ENCODE results near the gene KLHDC3.
"Not testable (repeated sequence)": the region's sequence is repeated elsewhere in the genome, so short reads cannot be mapped to it uniquely, and the experiment has no call there.

Gene KLHDC3

GRCh38 chr6:42989923-42990322 is 24.1 kb upstream of the KLHDC3 start:
- no peak for DNase-seq

- no peak for DNase-seq
Observed at GRCh38 chr6:42993445-42993844, 20.6 kb upstream of the KLHDC3 start.

GRCh38 chr6:42996513-42996912 is 17.5 kb upstream of the KLHDC3 start:
- no peak for DNase-seq

- not testable (repeated sequence) for DNase-seq
Observed at GRCh38 chr6:42998205-42998604, 15.8 kb upstream of the KLHDC3 start.

GRCh38 chr6:43001843-43002242 is 12.2 kb upstream of the KLHDC3 start:
- DNase-seq: no peak

GRCh38 chr6:43005844-43006243 is 8.2 kb upstream of the KLHDC3 start:
- no peak for DNase-seq

GRCh38 chr6:43006251-43006650 is 7.8 kb upstream of the KLHDC3 start:
- DNase-seq: no peak

GRCh38 chr6:43007126-43007525 is 6.9 kb upstream of the KLHDC3 start:
- no peak for DNase-seq

GRCh38 chr6:43009124-43009523 is 4.9 kb upstream of the KLHDC3 start:
- DNase-seq: peak; percentile 23 to 42

GRCh38 chr6:43011207-43011606 is 2.8 kb upstream of the KLHDC3 start:
- DNase-seq: no peak

GRCh38 chr6:43012364-43012763 is 1.7 kb upstream of the KLHDC3 start:
- no peak for DNase-seq

- DNase-seq: no peak
Observed at GRCh38 chr6:43013097-43013842, 779 bp upstream of the KLHDC3 start.

- DNase-seq: no peak
Observed at GRCh38 chr6:43014434-43014909, 423 bp downstream of the KLHDC3 start.

GRCh38 chr6:43016176-43016942 is 2.3 kb downstream of the KLHDC3 start:
- no peak for DNase-seq

GRCh38 chr6:43016943-43017334 is 2.9 kb downstream of the KLHDC3 start:
- no peak for DNase-seq

- DNase-seq: no peak
Observed at GRCh38 chr6:43019152-43019551, 5.1 kb downstream of the KLHDC3 start.

- DNase-seq: no peak
Observed at GRCh38 chr6:43020052-43020705, 6.1 kb downstream of the KLHDC3 start.

GRCh38 chr6:43020847-43021246 is 6.8 kb downstream of the KLHDC3 start:
- no peak for DNase-seq

GRCh38 chr6:43021270-43022047 is 7.4 kb downstream of the KLHDC3 start, which contains the start of gene RRP36:
TSS of gene RRP36 (plus strand) at chr6:43021623. CDS start at chr6:43021655, 32 bp downstream.
- DNase-seq: peak; percentile 59 to 64

- DNase-seq: no peak
Observed at GRCh38 chr6:43024436-43024835, 10.4 kb downstream of the KLHDC3 start.

- no peak for DNase-seq
Observed at GRCh38 chr6:43026365-43026764, 12.3 kb downstream of the KLHDC3 start.

- no peak for DNase-seq
Observed at GRCh38 chr6:43029120-43029519, 15.1 kb downstream of the KLHDC3 start.

GRCh38 chr6:43032326-43032725 is 18.3 kb downstream of the KLHDC3 start:
- no peak for DNase-seq
